ENCODE data around the gene KATNAL1.
"Not testable (repeated sequence)": the region's sequence is repeated elsewhere in the genome, so short reads cannot be mapped to it uniquely, and the experiment has no call there.

Gene KATNAL1

DNA sequence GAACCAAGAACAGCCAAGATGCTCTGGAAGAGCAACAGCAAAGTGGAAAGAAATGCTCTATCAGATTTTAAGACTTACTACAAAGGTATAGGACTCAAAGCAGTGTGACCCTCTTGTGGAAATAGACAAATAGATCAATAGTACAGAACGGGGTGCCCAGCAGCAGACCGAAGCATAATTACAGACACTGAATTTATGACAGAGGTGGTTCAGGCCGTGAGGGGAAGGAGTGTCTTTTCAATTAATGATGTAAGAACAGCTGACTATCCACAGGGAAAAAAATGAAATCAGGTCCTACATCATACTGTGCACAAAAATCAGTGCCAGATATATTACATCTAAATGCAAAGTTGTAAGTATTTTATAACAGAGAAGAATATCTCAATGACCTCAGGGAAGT lies 95.6 kb downstream of the KATNAL1 start:
- no peak for DNase-seq (ENCODE audit: low spot score)

DNA sequence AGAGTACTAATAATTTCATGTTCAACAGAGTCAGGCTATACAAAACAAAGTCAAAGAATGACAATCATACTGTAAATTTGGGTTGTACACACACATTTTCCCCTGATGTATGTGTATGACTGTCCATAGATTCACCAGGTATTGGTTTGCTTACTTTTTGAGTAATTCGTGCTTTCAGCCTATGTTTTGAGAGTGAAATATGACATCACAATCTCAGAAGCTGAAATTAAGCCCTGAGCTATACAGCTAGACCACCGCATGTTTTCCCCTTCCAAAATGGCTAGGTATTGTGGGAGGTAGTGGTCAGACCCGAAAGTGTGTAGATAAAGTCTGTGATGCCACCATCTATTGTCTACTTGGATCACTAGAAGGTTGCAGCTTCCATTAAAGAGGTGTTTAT lies 102.8 kb downstream of the KATNAL1 start:
- DNase-seq (ENCODE audit: low spot score) = no peak

DNA sequence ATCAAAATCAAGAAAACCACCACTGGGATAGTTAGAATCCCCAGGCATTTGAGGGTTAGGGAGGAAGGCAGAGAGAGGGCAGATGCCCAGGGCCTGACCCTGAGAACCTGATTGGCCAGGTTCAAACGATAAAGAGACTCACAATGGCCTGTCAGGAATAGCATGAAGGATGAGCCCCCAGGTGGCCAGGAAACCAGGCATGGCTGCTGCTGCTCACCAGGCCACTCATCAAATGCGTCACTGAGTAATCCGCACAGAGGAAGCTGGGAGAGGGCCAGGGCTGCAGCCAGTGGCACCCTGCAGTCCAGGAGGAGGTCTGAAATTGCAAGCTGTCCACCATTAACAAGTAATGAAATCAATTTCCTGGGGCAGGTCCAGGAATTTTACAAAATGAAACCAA lies 111.3 kb downstream of the KATNAL1 start:
- no peak for DNase-seq (ENCODE audit: low spot score)

DNA sequence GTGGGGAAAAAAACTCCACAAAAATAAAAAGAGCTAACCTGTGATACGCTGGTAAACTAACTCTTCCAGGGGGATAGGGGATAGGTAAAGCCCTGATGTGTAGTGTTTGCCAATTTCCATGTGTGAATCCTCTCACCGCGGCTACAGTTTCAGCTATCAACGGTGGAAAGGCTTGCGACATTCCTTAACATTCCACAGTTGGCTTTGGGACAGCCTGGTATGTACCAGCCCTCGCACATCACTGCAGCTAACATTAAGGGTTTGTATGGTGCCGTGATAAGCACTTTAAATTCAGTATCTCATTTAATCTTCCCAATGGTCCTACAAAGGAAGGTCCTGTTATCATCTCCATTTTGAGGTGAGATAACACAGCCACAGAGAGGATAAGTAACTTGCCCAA lies 112.4 kb downstream of the KATNAL1 start:
- no peak for DNase-seq (ENCODE audit: low spot score)

DNA sequence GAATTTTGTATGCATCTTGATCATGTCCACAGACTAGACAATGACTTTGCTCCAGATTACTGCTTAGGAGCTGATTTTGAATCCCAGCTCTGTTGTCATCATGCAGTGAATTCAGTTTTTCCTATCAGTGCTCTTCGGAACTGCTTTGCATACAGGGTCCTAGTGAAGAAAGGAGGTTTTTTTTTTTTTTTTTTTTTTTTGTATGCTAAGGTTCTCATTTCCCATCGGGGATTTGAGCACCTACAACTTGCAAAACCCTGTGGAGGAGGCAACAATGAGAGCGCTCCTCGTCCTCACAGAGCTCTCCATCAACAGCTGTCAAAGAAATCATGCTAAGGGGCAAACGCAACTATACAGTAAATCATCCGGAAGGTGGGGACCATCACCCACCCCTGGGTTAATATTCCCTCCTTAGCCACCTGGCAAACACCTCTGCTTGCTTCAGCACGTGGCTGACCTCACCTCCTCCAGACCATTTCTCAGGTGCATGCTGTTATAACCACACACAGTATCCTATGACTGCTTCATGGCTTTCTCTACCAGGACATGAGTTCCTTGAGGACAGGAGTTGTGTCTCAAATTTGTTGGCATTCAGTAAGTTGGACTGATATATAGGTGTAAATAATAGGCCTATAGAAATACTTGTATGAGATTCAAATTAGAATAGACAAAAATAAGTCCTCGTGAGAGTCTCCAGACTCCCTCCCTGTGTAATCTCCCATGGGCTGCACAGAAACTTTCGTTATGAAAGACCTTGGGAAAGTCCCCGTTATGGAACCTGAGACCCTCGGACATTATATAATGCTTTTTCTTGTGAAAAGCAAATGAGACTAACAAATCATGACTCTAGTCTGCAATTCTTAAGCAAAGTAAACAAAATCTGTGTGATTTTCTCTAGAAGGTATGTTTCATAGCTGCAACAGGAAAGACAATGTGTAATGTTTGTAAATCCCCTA lies 113.8 kb downstream of the KATNAL1 start:
- no peak for DNase-seq (ENCODE audit: low spot score)

DNA sequence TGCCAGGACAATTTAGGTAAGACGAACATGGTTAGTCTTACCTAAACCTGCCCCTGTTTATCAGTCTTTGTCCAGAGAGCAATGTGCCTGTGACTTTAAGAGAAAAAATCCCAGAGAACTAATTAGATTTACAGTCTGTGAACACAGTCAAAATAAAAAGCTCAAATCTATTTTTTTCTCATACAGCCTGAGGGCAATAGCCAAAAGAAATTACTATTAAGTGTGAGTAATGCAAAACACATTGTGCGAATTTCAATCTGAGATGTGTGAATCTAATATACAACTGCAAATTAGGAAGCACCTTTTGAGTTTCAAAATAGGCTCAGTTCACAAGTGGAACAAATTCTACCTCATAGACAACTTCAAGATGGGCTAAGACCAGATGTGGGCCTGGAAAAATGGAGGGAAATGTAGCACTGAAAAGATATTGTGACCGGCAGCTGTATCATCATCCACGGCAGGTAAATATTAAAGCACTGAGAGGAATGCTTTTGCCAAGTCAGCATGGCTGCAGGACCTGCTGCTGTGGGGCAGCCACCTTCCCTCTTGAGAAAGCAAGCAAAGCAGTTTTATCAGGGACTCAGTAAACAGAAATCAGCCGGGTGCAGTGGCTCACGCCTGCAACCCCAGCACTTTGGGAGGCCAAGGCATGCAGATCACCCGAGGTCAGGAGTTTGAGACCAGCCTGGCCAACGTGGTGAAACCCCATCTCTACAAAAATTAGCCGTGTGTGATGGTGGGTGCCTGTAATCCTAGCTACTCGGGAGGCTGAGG lies 114.8 kb downstream of the KATNAL1 start:
- DNase-seq (ENCODE audit: low spot score) = no peak

DNA sequence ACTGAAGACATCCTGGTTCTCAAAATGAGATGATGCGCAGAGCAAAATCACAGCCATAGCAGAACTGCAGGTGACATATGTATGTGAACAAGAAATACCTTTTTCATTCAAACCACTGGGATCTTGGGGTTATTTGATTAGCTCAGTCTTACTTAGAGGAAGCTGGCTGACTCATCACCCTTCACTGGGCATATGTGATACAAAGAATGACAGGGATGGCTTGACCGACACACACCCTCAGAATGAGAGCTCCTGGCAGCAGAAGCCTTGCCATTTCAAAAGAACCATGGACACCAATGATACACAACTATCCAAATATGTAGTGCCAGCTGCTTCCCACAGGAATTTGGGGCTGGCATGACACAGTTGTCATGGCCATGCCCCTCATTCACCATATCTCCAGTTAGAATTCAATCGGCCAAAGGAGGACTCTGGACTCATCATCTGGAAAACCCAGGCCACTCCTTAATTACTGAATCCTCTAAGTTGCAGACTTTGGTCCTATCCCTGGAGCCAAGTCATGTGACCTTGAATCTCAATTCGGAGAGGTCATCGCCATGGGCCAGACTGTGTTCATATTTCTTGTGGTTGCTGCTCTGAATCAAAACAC lies 115.8 kb downstream of the KATNAL1 start:
- DNase-seq (ENCODE audit: low spot score) = peak; percentile 24

DNA sequence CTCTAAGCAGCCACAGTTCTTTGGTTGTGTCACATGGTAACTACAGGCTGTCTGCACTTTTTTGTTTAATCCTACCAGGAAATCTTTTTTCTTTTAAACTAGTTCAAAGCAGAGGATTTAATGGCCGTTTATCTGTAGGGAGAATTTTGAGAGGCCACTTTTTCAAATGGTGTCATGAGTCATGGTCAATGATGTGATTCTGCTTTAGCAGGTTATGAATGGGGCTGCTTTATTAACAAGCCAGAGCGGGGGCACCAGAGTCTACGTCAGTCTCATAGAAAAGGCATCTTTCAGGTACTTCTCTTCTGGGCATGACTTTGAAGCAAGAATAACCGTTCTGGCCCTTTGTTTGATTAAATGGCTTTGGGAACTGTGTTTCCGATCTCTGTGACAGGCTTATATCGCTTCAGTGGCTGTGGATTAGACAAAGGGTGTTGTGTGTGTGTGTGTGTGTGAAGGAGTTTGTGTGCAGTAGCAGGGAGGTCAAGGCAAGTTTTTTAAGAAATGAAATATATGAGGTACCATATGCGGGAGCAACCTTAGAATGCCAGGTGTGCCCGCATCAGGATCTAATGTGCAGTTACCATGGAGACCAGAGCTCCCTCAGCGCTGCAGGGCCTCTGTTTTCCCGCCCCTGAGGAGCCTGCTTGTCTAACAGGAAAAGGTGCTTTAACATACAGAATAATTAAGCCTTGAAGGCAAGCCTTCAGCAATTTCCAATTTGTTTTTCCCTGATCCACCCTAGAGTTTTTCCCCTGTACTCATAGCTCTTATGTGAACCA lies 120.5 kb downstream of the KATNAL1 start:
- no peak for DNase-seq (ENCODE audit: low spot score)

DNA sequence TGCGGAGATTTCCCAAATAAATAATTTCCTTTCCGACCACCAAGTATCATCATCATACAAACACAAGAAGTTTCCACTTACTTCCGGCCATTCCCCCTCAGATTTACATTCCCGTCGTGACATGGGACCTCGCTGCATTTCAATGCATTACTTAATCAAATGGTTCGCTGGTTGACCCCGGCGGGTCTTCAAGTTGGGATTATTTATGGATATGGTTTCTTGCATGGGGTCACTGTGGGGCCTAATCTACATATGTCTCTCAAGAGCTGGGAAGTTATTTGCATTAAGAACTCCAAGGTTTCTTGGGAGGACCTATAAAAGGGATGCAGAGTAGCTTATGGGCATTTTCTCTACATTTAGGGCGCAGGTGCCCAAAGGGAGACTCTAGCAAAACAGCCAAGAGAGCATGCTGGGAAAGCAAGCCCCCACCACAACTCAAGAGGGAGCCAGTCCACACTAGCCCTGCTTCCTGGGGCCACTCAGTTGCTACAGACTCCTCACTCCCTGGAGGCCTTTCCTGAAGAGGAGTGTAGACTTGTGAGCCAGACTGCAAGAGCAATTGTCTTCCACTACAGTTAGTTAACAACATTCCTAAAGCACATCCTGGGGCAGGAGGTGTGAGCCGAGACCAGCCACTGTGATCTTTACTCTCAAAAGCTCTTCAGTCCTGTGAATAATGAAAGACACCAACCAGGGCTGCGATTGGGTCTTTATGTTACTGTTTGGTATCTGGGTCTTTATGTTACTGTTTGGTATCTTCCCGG lies 125.3 kb downstream of the KATNAL1 start:
- DNase-seq (ENCODE audit: low spot score) = no peak

DNA sequence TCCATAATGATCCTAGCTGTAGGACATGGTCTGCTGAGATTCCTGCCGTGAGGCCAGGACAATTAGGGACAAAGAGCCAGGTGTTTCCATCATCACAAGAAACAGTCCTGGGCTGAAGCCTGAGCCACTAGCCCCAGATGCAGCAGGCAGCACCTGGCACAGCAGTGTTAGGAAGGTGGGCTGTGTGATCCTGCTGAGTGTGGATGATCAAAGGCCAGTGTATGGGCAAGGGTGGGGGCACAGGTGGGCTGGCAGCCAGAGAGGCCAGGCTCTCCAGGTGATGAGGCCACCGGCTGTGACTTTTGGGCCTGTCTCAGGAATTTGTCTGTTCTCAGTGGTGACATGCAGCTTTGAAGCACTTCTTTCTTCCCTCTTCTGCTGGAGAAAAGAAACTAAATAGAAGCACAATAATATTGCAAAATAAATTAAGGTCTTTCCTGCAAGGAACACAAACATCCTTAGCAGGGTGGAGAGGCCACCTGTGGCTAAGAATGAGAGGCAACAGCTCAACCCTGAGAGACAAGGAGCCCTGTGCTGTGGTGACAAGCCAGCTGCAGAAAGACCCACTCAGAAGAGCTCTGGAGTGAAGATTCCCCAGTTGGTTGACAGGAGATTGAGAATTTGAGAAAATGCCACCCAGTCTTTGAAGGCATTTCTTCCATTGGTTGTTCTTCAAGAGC lies 127.6 kb downstream of the KATNAL1 start:
- DNase-seq (ENCODE audit: low spot score) = no peak

DNA sequence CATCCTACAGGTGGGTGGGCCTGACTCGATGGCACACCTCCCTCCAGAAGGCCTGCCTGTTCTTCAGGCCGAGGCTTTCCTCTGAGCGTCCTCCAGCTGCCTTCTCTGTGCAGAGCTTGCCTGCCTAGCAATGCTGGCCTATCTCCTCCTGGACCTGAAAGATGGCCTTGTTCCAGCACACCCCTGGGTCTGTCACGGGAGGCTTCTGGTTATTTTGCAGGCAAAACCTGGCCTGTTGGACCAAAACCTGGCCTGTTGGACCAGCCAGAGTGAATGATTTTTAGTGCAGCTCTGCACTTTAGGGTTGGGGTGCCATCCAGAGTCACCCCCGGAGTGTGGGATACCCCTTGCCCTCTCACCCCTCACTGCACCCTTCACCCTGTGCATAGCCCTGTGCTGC lies 128.4 kb downstream of the KATNAL1 start:
- no peak for DNase-seq (ENCODE audit: low spot score)

DNA sequence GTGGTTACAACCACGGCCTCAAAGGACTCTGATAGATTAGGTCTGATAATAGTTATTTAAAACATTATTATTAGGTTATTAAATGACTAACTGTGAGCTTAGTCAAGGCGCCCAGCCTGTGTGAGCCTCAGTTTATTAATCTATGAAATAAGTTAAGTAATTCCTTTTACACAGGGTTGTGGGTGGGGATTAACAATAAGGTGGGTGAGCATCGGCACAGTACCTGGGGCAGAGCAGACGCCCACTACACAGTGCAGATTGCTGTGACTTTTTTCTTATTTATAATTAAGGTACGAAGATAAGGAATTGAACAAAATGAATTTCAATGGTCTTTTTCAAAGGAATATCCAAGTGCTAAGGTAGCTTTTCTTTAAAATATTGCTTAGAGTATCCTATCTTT lies 132.2 kb downstream of the KATNAL1 start:
- no peak for DNase-seq (ENCODE audit: low spot score)

DNA sequence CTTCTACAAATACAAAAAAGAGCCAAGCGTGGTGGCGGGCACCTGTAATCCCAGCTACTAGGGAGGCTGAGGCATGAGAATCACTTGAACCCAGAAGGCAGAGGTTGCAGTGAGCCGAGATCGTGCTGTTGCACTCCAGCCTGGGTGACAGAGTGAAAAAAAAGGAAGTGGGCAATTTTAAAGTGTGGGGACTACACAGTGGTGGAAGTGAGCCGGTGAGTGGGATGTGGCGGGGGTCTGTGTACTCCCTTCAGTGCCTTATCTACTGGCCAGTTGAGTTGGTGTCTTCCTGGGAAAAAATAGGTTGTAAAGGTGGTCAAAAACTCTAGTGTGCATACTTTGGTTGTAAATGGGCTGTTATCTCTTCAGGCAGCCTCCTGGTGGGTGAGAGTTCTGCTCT lies 133.1 kb downstream of the KATNAL1 start:
- DNase-seq (ENCODE audit: low spot score) = not testable (repeated sequence)

DNA sequence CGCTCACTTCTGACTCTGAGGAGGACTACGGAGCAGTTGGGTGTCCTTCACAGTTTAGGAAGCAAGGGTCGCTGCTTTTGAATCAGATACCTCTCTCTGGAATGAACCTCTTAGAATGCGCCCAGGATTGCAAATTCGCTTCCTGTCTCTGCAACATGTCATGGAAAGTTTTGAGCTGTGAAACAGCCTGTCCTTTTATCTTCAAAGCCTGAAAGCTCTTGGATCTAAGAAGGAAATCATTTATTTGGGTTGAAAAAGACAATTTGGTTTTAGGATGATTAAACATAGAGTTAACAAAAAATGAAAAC lies 134.1 kb downstream of the KATNAL1 start:
- no peak for DNase-seq (ENCODE audit: low spot score)

DNA sequence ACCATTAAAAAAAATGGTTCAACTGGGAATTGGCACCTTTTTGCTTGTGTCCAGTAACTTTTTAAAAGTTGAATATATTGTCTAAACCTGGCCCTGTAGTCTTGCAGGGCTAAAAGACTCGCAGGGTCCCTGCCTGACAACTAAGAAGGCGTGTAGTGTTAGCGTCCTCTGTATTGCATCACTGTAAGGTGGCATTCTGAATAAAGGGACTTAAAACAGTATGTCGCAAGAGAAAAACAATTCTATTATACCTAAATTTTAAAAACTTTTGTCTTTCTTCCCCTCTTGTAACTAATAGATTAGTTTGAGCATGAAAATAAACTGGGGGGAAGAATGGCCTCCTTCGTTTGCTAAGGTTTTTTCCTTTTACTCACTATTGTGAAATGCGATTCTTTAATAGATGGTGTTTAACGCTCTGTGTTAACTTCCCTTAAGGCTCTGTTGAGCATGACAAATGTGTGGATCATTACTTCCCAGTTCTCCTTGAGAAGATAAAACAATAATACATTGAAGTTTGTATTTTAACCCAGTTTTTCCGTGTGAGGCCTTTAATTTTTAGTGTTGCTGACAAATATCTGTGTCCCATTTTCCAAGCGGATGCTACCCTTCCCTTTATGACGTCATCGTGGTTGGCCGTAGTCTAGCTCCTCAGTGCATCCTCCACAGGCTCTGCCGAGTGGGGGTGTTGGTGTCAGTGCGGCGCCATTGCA lies 134.6 kb downstream of the KATNAL1 start:
- DNase-seq (ENCODE audit: low spot score) = no peak

DNA sequence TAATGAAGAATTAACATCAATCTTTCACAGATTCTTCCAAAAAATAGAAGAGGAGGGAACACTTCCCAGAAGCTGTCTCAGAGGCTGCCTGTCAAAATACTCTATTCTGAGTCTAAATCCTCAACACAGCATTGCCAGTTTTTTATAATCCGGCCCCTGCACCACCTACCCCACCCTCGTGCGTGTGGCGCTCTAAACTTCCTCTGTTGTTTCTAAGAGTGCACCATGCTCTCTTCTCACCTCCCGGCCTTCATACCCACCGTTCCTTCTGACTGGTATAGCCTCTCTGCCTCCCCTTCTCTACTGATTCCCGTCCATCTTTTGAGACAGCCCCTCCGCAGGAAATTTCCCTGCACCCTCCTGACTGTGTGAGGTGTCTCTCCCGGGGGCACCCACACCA lies 136.8 kb downstream of the KATNAL1 start:
- DNase-seq (ENCODE audit: low spot score) = no peak

DNA sequence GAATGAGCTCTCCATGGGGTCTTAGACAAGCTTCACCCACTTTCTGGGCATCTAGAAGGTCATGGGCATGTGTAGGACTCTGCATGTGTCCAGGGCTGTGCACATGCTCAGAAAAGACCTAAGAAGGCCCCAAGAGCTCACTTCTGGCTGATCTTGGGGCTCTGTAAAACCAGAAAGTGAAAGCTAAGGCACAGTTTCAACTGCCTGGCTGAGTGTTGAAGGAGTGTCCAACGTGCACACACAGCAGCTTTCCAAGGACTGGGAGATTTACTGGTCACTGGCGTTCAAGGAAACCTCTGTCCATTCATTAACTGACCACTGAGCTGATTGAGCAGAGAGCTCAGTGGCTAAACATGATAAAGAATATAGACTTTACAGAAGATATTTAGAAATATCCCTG lies 137.9 kb downstream of the KATNAL1 start:
- no peak for DNase-seq (ENCODE audit: low spot score)

DNA sequence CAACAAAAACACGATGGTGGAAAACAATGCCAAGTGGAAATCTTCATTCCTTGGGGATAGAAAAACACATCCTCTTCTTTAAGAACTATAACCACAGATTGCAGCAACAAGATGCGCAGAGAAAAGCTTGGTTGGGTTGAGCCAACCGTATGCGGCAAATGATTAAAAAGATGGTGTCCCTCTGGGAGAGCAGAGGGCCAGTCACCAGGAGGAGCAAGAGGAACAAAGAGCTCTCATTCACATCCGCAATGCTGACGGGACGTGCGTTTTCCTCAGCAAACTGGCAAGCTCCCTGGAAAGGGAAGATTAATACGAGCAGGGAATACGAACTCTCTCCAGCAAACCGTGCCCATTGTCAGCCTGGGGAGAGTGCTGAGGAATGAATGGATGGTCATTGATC lies 141.6 kb downstream of the KATNAL1 start:
- DNase-seq (ENCODE audit: low spot score) = no peak

DNA sequence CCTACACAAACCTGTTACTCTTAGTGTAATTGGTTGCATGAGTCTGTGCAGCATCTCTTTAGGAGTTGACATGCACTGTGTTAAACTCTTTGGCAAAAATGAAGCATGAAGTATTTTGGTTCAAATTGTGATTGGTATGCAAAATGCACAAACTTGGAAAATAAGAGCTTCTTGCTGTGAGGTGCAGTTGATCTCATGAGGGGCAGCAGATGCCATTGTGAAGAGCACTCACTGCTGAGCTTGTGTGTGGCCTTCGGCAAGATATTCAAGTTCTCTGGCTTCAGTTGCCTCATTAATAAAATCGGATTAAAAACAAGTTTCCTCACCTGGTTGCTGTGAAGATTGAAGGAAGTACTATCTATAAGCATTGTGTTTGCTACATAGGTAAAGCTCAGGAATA lies 142.3 kb downstream of the KATNAL1 start:
- DNase-seq (ENCODE audit: low spot score) = no peak

DNA sequence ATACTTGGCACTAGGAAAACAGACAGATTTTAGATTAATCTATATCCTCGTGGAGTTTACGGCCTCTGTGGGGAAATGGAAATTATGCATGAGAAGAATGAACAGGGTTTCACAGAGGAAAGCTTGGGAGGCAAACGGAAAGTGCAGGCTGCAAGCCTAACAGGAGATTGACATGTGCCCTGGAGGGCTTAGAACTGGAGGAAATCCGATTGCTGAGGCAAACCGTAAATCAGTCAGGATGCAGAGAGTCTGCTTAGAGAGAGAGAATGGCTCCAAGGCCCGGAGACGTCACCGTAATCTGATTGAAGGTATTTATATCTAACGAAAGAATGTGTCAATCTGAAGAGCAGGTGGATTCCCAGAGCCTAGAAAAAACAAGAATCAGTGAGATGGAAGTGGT lies 143.2 kb downstream of the KATNAL1 start:
- no peak for DNase-seq (ENCODE audit: low spot score)

All from AG08396 (cell line).